Liver (tissue), 9 donors: ENCODE results near the gene KLC4. TPM values are rescaled to one million over a fixed set of nuclear protein-coding genes. Genes with fewer than 3 reads are reported as not detected.
A peak's percentile ranks its signal among the peaks of the same experiment; 100 is the strongest.

Source experiments
- DNase-seq: peaks from one replicate; pipeline ENCODE4 v3.0.0-alpha.2; 2017; ENCODE audit warnings: low spot score
- H3K27ac ChIP-seq, 2 donors: one replicate each; pipeline ENCODE4 v1.7.0; 2013; ENCODE audit warnings: inconsistent platforms in 2 of 2, low read length in 2 of 2, control low read depth in 1 of 2, low read depth in 1 of 2, mild to moderate bottlenecking in 1 of 2
- H3K27me3 ChIP-seq, 4 donors: one replicate each; pipeline versions ENCODE4 v1.6.1 to v1.7.0; 2013; ENCODE audit warnings: low read length in 3 of 4, inconsistent platforms in 1 of 4, mild to moderate bottlenecking in 1 of 4, moderate library complexity in 1 of 4; ENCODE audit not compliant: control insufficient read depth in 4 of 4, insufficient read depth in 4 of 4
- H3K36me3 ChIP-seq, 4 donors: one replicate each; pipeline versions ENCODE4 v1.6.1 to v1.7.0; 2013; ENCODE audit warnings: low read length in 3 of 4, mild to moderate bottlenecking in 3 of 4, low read depth in 1 of 4, moderate library complexity in 1 of 4; ENCODE audit not compliant: control insufficient read depth in 4 of 4, insufficient read depth in 3 of 4
- H3K4me1 ChIP-seq, 4 donors: one replicate each; pipeline versions ENCODE4 v1.6.1 to v1.7.0; 2013; ENCODE audit warnings: low read length in 3 of 4, mild to moderate bottlenecking in 3 of 4, moderate library complexity in 1 of 4; ENCODE audit not compliant: control insufficient read depth in 4 of 4, insufficient read depth in 4 of 4
- H3K4me3 ChIP-seq, 3 donors: one replicate each; pipeline versions ENCODE4 v1.6.1 to v1.7.0; 2013; ENCODE audit warnings: low read length in 3 of 3, control low read depth in 1 of 3, low read depth in 1 of 3, mild to moderate bottlenecking in 1 of 3
- H3K9ac ChIP-seq, 2 donors: one replicate each; pipeline ENCODE4 v1.7.0; 2013; ENCODE audit warnings: low read length in 2 of 2, mild to moderate bottlenecking in 2 of 2, moderate library complexity in 2 of 2, control low read depth in 1 of 2, low read depth in 1 of 2
- H3K9me3 ChIP-seq, 4 donors: one replicate each; pipeline versions ENCODE4 v1.6.1 to v1.7.0; 2013; ENCODE audit warnings: low read length in 3 of 4; ENCODE audit not compliant: control insufficient read depth in 4 of 4
- ATF3 ChIP-seq: IDR thresholded peaks from 2 replicates; pipeline ENCODE4 v1.6.1; 2016; ENCODE audit warnings: antibody characterized with exemption
- CTCF ChIP-seq: fragments of 150-350 bp; IDR thresholded peaks from 2 replicates; pipeline ENCODE4 v1.5.1; 2017; ENCODE audit warnings: improper control_type of control experiment, low read depth, low read length; ENCODE audit not compliant: missing input control
- EGR1 ChIP-seq, 2 donors: IDR thresholded peaks; 2 replicates each; pipeline ENCODE4 v1.6.1; 2016 to 2018; ENCODE audit warnings: antibody characterized with exemption in 2 of 2, low read depth in 2 of 2
- FOXA1 ChIP-seq: IDR thresholded peaks from 2 replicates; pipeline ENCODE4 v1.6.1; 2016; ENCODE audit warnings: antibody characterized with exemption
- FOXA2 ChIP-seq: IDR thresholded peaks from 2 replicates; pipeline ENCODE4 v1.6.1; 2016; ENCODE audit warnings: antibody characterized with exemption
- GABPA ChIP-seq, 2 donors: IDR thresholded peaks in 1 of 2; conservative IDR thresholded peaks in 1 of 2; 2 replicates each; pipeline ENCODE4 v1.6.1; 2016; ENCODE audit warnings: antibody characterized with exemption in 2 of 2, mild to moderate bottlenecking in 1 of 2, moderate library complexity in 1 of 2
- HNF4A ChIP-seq, 2 donors: conservative IDR thresholded peaks; 2 replicates each; pipeline ENCODE4 v1.6.1; 2016; ENCODE audit warnings: antibody characterized with exemption in 2 of 2, mild to moderate bottlenecking in 2 of 2
- HNF4G ChIP-seq: IDR thresholded peaks from 2 replicates; pipeline ENCODE4 v1.6.1; 2016; ENCODE audit warnings: antibody characterized with exemption
- JUND ChIP-seq, 2 donors: IDR thresholded peaks; 2 replicates each; pipeline ENCODE4 v1.6.1; 2016; ENCODE audit warnings: antibody characterized with exemption in 2 of 2
- MAX ChIP-seq: IDR thresholded peaks from 2 replicates; pipeline ENCODE4 v1.6.1; 2016; ENCODE audit warnings: antibody characterized with exemption
- RAD21 ChIP-seq, 2 donors: IDR thresholded peaks; 2 replicates each; pipeline ENCODE4 v1.6.1; 2016; ENCODE audit warnings: antibody characterized with exemption in 2 of 2, mild to moderate bottlenecking in 2 of 2
- REST ChIP-seq: IDR thresholded peaks from 2 replicates; pipeline ENCODE4 v1.6.1; 2016; ENCODE audit warnings: antibody characterized with exemption, mild to moderate bottlenecking
- RXRA ChIP-seq, 2 donors: IDR thresholded peaks; 2 replicates each; pipeline ENCODE4 v1.6.1; 2017 to 2018; ENCODE audit warnings: antibody characterized with exemption in 2 of 2, mild to moderate bottlenecking in 1 of 2
- SP1 ChIP-seq: IDR thresholded peaks from 2 replicates; pipeline ENCODE4 v1.6.1; 2018; ENCODE audit warnings: antibody characterized with exemption, mild to moderate bottlenecking
- TAF1 ChIP-seq: conservative IDR thresholded peaks from 2 replicates; pipeline ENCODE4 v1.6.1; 2016; ENCODE audit warnings: antibody characterized with exemption, mild to moderate bottlenecking
- YY1 ChIP-seq: IDR thresholded peaks from 2 replicates; pipeline ENCODE4 v1.6.1; 2016; ENCODE audit warnings: antibody characterized with exemption, mild to moderate bottlenecking
- WGBS: extraction: QIAGEN DNeasy Blood & Tissue Kit; methylation state at CpG from one replicate; pipeline ENCODE4 v1.1.7; 2013; 5-methylcytosine and 5-hydroxymethylcytosine counted together
- polyA plus RNA-seq, 2 donors: library from polyadenylated mRNA; stranded (reverse) in 1 of 2; unstranded in 1 of 2; fragments of 200-250 nt in 1 of 2; fragments of >200 nt in 1 of 2; fragmentation: Nextera tagmentation in 1 of 2; extraction: Ambion mirVana in 1 of 2; gene quantifications; one replicate each; pipeline versions ENCODE4 v1.2.1 to v1.2.3, GENCODE V29; 2013 to 2015
- total RNA-seq, 2 donors: library from RNA; depleted of rRNA; stranded (reverse); fragments of >200 nt; gene quantifications; one replicate each; pipeline ENCODE4 v1.2.3, GENCODE V29; 2014
- donor health status: healthy.
- donor health status: healthy.
- donor health status: healthy.
- donor health status: healthy.
- donor health status: healthy.

KLC4 gene
- total and polyA plus RNA-seq, 4 donors: 33.2 to 97.0 (median 45.9) TPM

- Histone ChIP-seq H3K4me1 (peaks cover 0 to 4% (median under 1%) of the 10 kb centered on the region in 4 donors), H3K9ac (no peak overlapping the region), H3K36me3 (peaks cover 13 to 56% (median 53%) of the 10 kb centered on the region in 4 donors), H3K27me3 (no peaks in the 10 kb centered on the region), H3K4me3 (no peak overlapping the region), H3K9me3 (no peaks in the 10 kb centered on the region), H3K27ac (no peak overlapping the region)
- TF ChIP-seq CTCF: peak; percentile 6
- no peak for TF ChIP-seq HNF4A (conservative IDR thresholded peaks at IDR 0.05)
- TF ChIP-seq RAD21 (IDR thresholded peaks at IDR 0.05): peak; percentile 62 to 65
- TF ChIP-seq FOXA2: no peak
- no peak for TF ChIP-seq MAX
- DNase-seq: no peak
- WGBS: 71% methylated on average over 6 of the region's 6 CpGs
Observed at GRCh38 chr6:43070028-43070632, 10.7 kb downstream of the KLC4 start.

- peaks cover 8 to 37% (median 36%) of the 10 kb centered on the region in 4 donors for H3K36me3 ChIP-seq
- WGBS: 81% methylated on average over 6 of the region's 6 CpGs
- no peaks in the 10 kb centered on the region for H3K27me3 ChIP-seq
- DNase-seq: no peak
- no peak for TF ChIP-seq JUND (IDR thresholded peaks at IDR 0.05)
- H3K9ac ChIP-seq: no peak overlapping the region
- peaks cover 4 to 16% (median 7%) of the 10 kb centered on the region in 4 donors for H3K4me1 ChIP-seq
- H3K4me3 ChIP-seq: no peak overlapping the region
- H3K9me3 ChIP-seq: no peaks in the 10 kb centered on the region
- H3K27ac ChIP-seq: no peak overlapping the region
Observed at GRCh38 chr6:43074847-43075669, 15.6 kb downstream of the KLC4 start.

GRCh38 chr6:43075670-43076463 lies 16.4 kb downstream of the KLC4 start, which contains the start of gene PTK7:
Gene PTK7 (plus strand): TSS chr6:43076314. CDS start chr6:43076489, 175 bp downstream.
- no peaks in the 10 kb centered on the region for H3K27me3 ChIP-seq
- H3K36me3 ChIP-seq: peaks cover 8 to 32% (median 30%) of the 10 kb centered on the region in 4 donors
- H3K4me3 ChIP-seq: peak within 1 kb of the TSS in 2 of 3 donors; percentile 39 to 51
- no peaks in the 10 kb centered on the region for H3K9me3 ChIP-seq
- 6% methylated on average over 60 of the region's 60 CpGs for WGBS
- peak; percentile 71 for DNase-seq
- H3K27ac ChIP-seq: no peak within 1 kb of the TSS
- no peak within 1 kb of the TSS for H3K9ac ChIP-seq
- peaks cover 4 to 16% (median 7%) of the 10 kb centered on the region in 4 donors for H3K4me1 ChIP-seq
- no peak for TF ChIP-seq CTCF
- no peak for TF ChIP-seq FOXA1
- TF ChIP-seq REST: no peak
- TF ChIP-seq SP1: no peak
- no peak for TF ChIP-seq HNF4A (conservative IDR thresholded peaks at IDR 0.05)
- no peak for TF ChIP-seq ATF3
- TF ChIP-seq EGR1 (IDR thresholded peaks at IDR 0.05; ENCODE audit: low read depth in 2 of 2): no peak
- no peak for TF ChIP-seq RXRA (IDR thresholded peaks at IDR 0.05)
- TF ChIP-seq HNF4G: no peak
- TF ChIP-seq JUND (IDR thresholded peaks at IDR 0.05): no peak
- no peak for TF ChIP-seq MAX
- no peak for TF ChIP-seq GABPA (IDR thresholded peaks at IDR 0.05 in 1 of 2, conservative IDR thresholded peaks at IDR 0.05 in 1 of 2)
- no peak for TF ChIP-seq FOXA2
- TF ChIP-seq YY1: no peak
- TF ChIP-seq TAF1: no peak
